Stimulated activated CD8-positive, alpha-beta memory T cell treated with anti-CD3 and anti-CD28 coated beads, Interleukin-4, amount 100 ng/mL, for 24 hours (primary cell): ENCODE data around the gene MEIS2.

Experiments
- DNase-seq: peaks from one replicate; pipeline ENCODE4 v3.0.0-alpha.2; 2020; ENCODE audit warnings: low read depth

The MEIS2 gene

GRCh38 chr15:36879568-36880222, 220.7 kb downstream of the MEIS2 start:
- no peak for DNase-seq

GRCh38 chr15:36878684-36879262, 221.6 kb downstream of the MEIS2 start:
- no peak for DNase-seq

GRCh38 chr15:36877796-36878683, 222.3 kb downstream of the MEIS2 start:
- DNase-seq = no peak

GRCh38 chr15:36877294-36877693, 223.1 kb downstream of the MEIS2 start:
- no peak for DNase-seq

- no peak for DNase-seq
Measured at GRCh38 chr15:36875740-36876334, 224.5 kb downstream of the MEIS2 start.

GRCh38 chr15:36874930-36875329, 225.4 kb downstream of the MEIS2 start:
- DNase-seq = no peak

DNA sequence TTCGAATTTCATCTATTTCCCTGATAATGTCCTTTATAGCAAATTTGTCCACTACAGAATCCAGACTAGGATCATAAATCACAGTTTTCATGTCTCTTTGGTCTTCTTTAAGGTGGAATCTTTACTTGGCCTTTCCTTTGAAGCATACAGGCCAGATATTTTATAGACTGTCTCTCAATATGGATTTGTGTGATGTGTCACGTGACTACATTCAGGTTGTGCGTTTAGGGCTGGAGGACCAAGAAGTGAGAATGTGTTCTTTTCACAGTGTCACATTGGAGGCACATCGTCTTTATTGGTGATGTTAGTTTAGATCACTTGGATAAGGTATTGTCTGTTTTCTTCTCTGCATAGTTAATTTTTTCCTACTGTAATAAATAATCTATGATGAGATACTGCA, 232.9 kb downstream of the MEIS2 start:
- DNase-seq = no peak

- no peak for DNase-seq
Measured at GRCh38 chr15:36866896-36867295, 233.5 kb downstream of the MEIS2 start.

DNA sequence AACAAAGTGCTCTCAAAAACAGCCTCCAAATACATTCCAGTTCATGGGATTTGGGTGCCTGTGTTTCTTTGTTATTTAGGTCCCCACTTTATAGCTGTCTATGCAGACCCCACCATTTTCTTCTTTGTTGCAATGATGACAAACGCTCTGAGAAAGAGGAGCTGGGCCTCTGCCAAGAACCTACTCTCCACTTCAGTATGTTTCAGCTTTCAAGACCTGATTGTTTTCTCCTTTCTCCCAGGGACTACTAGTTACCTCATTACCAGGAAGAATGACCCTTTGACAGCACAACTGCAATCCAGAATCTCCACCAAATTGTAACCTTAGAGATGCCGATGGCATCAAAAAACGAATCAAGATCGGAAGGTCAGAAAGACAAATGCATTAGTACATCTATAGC, 236.8 kb downstream of the MEIS2 start:
- no peak for DNase-seq

DNA sequence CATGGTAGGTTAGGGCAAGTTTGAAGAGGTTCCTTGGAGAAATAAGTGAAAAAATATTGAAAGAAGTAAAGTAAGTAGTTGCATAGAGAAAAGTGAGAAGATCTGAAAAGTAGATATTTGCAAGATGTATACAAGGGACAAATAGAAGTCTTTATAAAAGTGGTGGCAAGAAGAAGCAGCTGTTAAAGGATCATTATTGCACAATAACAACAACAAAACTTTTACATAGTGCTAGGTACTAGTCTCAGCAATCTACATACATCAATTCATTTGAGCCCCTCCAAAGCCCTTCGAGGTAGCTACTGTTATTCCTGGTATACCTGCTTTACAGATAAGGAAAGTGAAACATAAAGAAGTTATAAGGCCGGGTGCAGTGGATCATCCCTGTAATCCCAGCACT, 239.6 kb downstream of the MEIS2 start:
- no peak for DNase-seq

DNA sequence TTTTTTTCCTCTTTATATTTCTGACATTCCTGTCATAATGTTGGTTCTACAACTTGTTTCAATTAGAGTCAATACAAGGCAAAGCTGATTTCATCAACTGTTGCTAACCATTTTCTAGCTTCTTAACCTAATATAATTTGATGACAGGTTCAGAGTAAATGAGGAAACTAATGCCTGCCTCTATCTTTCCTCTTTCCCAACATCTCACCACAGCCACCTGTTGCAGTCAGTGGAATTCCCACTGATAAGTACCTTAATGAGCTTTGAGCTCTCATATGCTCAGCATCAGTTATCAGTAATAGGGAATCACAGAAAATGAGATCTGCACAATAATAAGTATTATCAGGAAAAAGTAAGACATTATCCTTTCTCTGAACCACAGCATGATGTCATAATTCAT, 241.9 kb downstream of the MEIS2 start:
- no peak for DNase-seq

DNA sequence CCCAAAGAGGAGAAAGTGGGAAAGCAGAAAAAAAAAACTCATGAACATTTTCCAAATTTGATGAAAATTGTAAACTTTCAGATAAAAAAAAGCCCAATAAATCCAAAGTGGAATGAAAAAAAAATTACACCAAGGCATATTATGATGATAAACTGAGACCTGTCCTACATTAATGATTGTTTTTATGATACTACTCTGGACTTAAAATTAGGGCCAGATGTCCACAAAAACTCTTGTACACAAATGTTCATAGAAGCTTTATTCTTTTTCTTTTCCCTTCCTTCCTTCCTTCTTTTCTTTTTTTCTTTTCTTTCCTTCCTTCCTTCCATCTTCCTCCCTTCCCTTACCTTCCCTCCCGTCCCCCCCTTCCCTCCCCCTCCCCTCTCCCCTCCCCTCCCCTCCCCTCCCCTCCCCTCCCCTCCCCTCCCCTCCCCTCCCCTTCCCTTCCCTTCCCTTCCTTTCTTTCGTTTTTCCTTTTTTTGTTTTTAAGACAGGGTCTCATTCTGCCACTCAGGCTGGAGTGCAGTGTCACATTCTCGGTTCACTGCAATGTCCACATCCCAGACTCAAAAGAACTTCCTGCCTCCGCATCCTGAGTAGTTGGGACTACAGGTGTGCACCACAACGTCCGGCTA, 243.9 kb downstream of the MEIS2 start:
- DNase-seq = no peak

DNA sequence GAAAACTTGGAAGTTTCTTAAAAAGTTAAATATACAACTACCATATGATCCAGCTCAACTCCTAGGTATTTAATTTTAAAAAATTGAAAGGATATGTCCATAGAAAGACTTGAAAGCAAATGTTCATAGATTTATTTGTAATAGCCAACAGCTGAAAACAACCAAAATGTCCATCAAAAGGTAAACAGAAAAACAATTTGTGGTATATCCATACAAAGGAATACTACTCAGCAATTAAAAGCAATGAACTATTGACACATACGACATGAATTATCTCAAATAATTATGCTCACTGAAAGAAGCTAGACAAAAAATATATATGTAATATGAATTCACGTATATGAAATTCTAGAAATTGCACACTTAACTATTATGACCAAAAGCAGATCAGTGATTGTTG, 249.5 kb downstream of the MEIS2 start:
- DNase-seq = no peak

- no peak for DNase-seq
Measured at GRCh38 chr15:36845270-36845669, 255.1 kb downstream of the MEIS2 start.

- no peak for DNase-seq
Measured at GRCh38 chr15:36844534-36844998, 255.8 kb downstream of the MEIS2 start.

DNA sequence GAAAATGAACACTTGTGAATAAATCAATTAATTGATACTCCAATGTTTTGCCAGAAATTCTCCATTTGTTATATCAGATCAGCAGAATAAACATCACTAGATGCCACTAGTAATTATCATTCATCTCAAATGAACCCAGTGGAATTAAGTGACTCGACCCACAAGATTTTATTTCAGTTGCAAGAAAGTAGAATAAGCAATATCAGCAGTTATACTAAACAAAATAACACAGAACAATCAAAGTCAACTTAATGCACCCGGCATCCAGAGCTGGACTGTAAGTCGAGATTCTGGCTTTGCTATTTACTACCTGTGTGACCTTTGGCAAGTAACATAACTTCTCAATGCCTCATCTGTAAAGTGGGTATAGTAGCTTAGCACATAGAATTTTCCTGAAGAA, 256.5 kb downstream of the MEIS2 start:
- DNase-seq = no peak

- no peak for DNase-seq
Measured at GRCh38 chr15:36841193-36841592, 259.2 kb downstream of the MEIS2 start.
